Measurements from ENCODE around the gene ADCY9. TPM values are rescaled to one million over a fixed set of nuclear protein-coding genes. Genes with fewer than 3 reads are reported as not detected.
"Not testable (repeated sequence)": the region's sequence is repeated elsewhere in the genome, so short reads cannot be mapped to it uniquely, and the experiment has no call there.

The ADCY9 gene
- total RNA-seq, 1 donor from 2014 or later: 26.9 TPM

- Mint-ChIP-seq H3K27me3 (ENCODE audit: unreplicated experiment) (peaks cover 2% of the 10 kb centered on the region), H3K36me3 (ENCODE audit: unreplicated experiment) (no peaks in the 10 kb centered on the region), H3K9me3 (ENCODE audit: unreplicated experiment) (no peaks in the 10 kb centered on the region), H3K4me3 (ENCODE audit: unreplicated experiment) (no peak overlapping the region), H3K27ac (ENCODE audit: unreplicated experiment) (peak overlapping the region; percentile 32), H3K4me1 (ENCODE audit: unreplicated experiment) (peaks cover 50% of the 10 kb centered on the region)
- TF ChIP-seq, protein P1, sequence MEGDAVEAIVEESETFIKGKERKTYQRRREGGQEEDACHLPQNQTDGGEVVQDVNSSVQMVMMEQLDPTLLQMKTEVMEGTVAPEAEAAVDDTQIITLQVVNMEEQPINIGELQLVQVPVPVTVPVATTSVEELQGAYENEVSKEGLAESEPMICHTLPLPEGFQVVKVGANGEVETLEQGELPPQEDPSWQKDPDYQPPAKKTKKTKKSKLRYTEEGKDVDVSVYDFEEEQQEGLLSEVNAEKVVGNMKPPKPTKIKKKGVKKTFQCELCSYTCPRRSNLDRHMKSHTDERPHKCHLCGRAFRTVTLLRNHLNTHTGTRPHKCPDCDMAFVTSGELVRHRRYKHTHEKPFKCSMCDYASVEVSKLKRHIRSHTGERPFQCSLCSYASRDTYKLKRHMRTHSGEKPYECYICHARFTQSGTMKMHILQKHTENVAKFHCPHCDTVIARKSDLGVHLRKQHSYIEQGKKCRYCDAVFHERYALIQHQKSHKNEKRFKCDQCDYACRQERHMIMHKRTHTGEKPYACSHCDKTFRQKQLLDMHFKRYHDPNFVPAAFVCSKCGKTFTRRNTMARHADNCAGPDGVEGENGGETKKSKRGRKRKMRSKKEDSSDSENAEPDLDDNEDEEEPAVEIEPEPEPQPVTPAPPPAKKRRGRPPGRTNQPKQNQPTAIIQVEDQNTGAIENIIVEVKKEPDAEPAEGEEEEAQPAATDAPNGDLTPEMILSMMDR (IDR thresholded peaks at IDR 0.05): no peak
- no peak for DNase-seq (ENCODE audit: extremely low spot score, unreplicated experiment)
These were observed 164.1 kb downstream of the ADCY9 start for GRCh38 chr16:3951861-3952736.

DNA sequence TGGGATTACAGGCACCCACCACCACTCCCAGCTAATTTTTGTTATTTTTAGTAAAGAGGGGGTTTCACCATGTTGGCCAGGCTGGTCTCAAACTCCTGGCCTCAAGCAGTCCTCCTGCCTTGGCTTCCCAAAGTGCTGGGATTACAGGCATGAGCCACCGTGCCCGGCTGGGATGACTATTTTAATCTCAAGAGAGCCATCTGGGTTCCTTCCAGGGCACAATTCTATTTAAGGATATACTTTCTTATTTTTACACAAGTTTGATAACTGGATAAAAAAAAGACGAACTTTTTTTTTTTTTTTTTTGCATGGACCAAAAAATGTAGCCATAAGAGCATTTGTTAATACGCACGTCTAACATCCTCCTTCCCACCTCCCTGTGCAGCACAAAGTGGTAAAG is 164.9 kb downstream of the ADCY9 start:
- H3K36me3 Mint-ChIP-seq (ENCODE audit: unreplicated experiment); H3K27me3 Mint-ChIP-seq (ENCODE audit: unreplicated experiment); DNase-seq (ENCODE audit: extremely low spot score, unreplicated experiment); H3K4me3 Mint-ChIP-seq (ENCODE audit: unreplicated experiment); H3K9me3 Mint-ChIP-seq (ENCODE audit: unreplicated experiment): not testable (repeated sequence)
- Mint-ChIP-seq H3K27ac (ENCODE audit: unreplicated experiment) (peak overlapping the region; percentile 32), H3K4me1 (ENCODE audit: unreplicated experiment) (peaks cover 54% of the 10 kb centered on the region)

- DNase-seq (ENCODE audit: extremely low spot score, unreplicated experiment): no peak
- Mint-ChIP-seq H3K36me3 (ENCODE audit: unreplicated experiment) (no peaks in the 10 kb centered on the region), H3K9me3 (ENCODE audit: unreplicated experiment) (no peaks in the 10 kb centered on the region), H3K27me3 (ENCODE audit: unreplicated experiment) (no peaks in the 10 kb centered on the region), H3K27ac (ENCODE audit: unreplicated experiment) (peak overlapping the region; percentile 46), H3K4me3 (ENCODE audit: unreplicated experiment) (no peak overlapping the region), H3K4me1 (ENCODE audit: unreplicated experiment) (peaks cover 62% of the 10 kb centered on the region)
- TF ChIP-seq, protein P1 (IDR thresholded peaks at IDR 0.05): no peak
These were observed 165.7 kb downstream of the ADCY9 start for GRCh38 chr16:3950343-3951193.

GRCh38 chr16:3949946-3950342 is 166.3 kb downstream of the ADCY9 start:
- no peak for DNase-seq (ENCODE audit: extremely low spot score, unreplicated experiment)
- Mint-ChIP-seq H3K36me3 (ENCODE audit: unreplicated experiment) (no peaks in the 10 kb centered on the region), H3K4me3 (ENCODE audit: unreplicated experiment) (no peak overlapping the region), H3K9me3 (ENCODE audit: unreplicated experiment) (no peaks in the 10 kb centered on the region), H3K27ac (ENCODE audit: unreplicated experiment) (peak overlapping the region; percentile 46), H3K27me3 (ENCODE audit: unreplicated experiment) (no peaks in the 10 kb centered on the region), H3K4me1 (ENCODE audit: unreplicated experiment) (peaks cover 67% of the 10 kb centered on the region)
- TF ChIP-seq, protein P1 (IDR thresholded peaks at IDR 0.05): no peak

- Mint-ChIP-seq H3K36me3 (ENCODE audit: unreplicated experiment) (no peaks in the 10 kb centered on the region), H3K4me1 (ENCODE audit: unreplicated experiment) (peaks cover 67% of the 10 kb centered on the region), H3K27me3 (ENCODE audit: unreplicated experiment) (no peaks in the 10 kb centered on the region), H3K4me3 (ENCODE audit: unreplicated experiment) (no peak overlapping the region), H3K27ac (ENCODE audit: unreplicated experiment) (no peak overlapping the region), H3K9me3 (ENCODE audit: unreplicated experiment) (no peaks in the 10 kb centered on the region)
- TF ChIP-seq, protein P1 (IDR thresholded peaks at IDR 0.05): no peak
- DNase-seq (ENCODE audit: extremely low spot score, unreplicated experiment): no peak
These were observed 167.0 kb downstream of the ADCY9 start for GRCh38 chr16:3949287-3949686.
